Subcutaneous abdominal adipose tissue (tissue), 5 donors: ENCODE data around the gene TRHDE.
"Not testable (repeated sequence)": the region's sequence is repeated elsewhere in the genome, so short reads cannot be mapped to it uniquely, and the experiment has no call there.

Experiments
- H3K27ac ChIP-seq: one replicate; pipeline ENCODE4 v1.7.0; 2013; ENCODE audit warnings: low read depth, mild to moderate bottlenecking, inconsistent platforms, low read length, moderate library complexity
- H3K27me3 ChIP-seq, 5 donors: one replicate each; pipeline ENCODE4 v1.7.0; 2013; ENCODE audit warnings: low read length in 5 of 5, inconsistent platforms in 1 of 5; ENCODE audit not compliant: control insufficient read depth in 5 of 5, insufficient read depth in 4 of 5
- H3K36me3 ChIP-seq, 5 donors: one replicate each; pipeline ENCODE4 v1.7.0; 2013; ENCODE audit warnings: low read length in 5 of 5; ENCODE audit not compliant: control insufficient read depth in 5 of 5, insufficient read depth in 5 of 5
- H3K4me1 ChIP-seq, 5 donors: one replicate each; pipeline ENCODE4 v1.7.0; 2013; ENCODE audit warnings: low read length in 5 of 5, mild to moderate bottlenecking in 3 of 5, moderate library complexity in 1 of 5; ENCODE audit not compliant: control insufficient read depth in 5 of 5, insufficient read depth in 5 of 5
- H3K4me3 ChIP-seq, 5 donors: one replicate each; pipeline ENCODE4 v1.7.0; 2013; ENCODE audit warnings: low read length in 5 of 5, low read depth in 1 of 5
- H3K9ac ChIP-seq, 5 donors: one replicate each; pipeline ENCODE4 v1.7.0; 2013; ENCODE audit warnings: low read length in 5 of 5, mild to moderate bottlenecking in 4 of 5, moderate library complexity in 3 of 5
- H3K9me3 ChIP-seq, 5 donors: one replicate each; pipeline ENCODE4 v1.7.0; 2013; ENCODE audit warnings: low read length in 5 of 5; ENCODE audit not compliant: control insufficient read depth in 5 of 5
- donor health status: healthy.
- donor health status: healthy.
- donor health status: healthy.
- donor health status: healthy.
- donor health status: healthy.

The TRHDE gene

DNA sequence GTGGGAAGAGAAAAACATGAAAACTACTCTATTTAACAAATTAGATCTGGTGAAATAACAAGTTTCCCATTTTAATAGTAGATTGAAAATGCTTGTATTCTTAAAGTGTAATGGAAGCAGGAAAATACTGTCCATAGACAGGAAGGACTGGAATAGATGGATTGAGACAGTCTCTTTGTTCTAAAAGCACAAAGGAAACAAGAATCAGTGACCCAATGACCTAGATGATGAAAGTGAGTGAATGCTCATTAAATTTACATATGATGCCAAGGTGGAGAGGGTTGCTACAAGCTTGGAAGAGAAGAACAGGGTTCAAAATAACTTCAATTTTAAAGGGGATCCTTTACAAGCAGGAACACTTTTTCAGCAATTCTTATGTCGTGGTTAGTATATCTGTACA, 233.1 kb downstream of the TRHDE start:
- H3K9ac ChIP-seq = no peak overlapping the region
- H3K27ac ChIP-seq = no peak overlapping the region
- H3K4me3 ChIP-seq = no peak overlapping the region
- no peaks in the 10 kb centered on the region for H3K36me3 ChIP-seq
- no peaks in the 10 kb centered on the region for H3K9me3 ChIP-seq
- H3K4me1 ChIP-seq = peaks cover 0 to 2% (median 0%) of the 10 kb centered on the region in 5 donors
- H3K27me3 ChIP-seq = no peaks in the 10 kb centered on the region

DNA sequence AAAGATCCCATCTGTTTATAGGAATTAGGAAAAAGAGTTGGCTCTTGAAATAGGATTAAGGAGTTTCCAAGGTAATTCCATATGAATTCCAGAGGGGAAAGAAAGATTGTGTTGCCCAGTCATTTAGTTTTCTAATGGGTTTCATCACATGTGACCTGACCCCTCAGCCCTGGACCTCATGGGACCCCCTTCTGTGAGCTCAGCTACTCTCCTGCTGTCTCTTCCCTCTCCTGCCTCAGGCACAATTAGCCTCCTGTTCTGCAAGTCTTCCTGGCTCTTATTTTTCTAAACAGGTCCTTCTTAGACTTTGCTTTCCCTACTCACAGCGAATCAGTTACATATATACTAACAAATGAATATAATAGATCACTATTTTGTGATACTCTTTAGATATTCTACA, 237.7 kb downstream of the TRHDE start:
- Histone ChIP-seq H3K4me1 (peaks cover 0 to 8% (median 0%) of the 10 kb centered on the region in 5 donors), H3K27me3 (no peaks in the 10 kb centered on the region), H3K4me3 (no peak overlapping the region), H3K36me3 (no peaks in the 10 kb centered on the region), H3K27ac (no peak overlapping the region), H3K9ac (no peak overlapping the region), H3K9me3 (no peaks in the 10 kb centered on the region)

GRCh38 chr12:72510772-72511171, 238.6 kb downstream of the TRHDE start:
- Histone ChIP-seq H3K9me3 (no peaks in the 10 kb centered on the region), H3K27ac (no peak overlapping the region), H3K9ac (no peak overlapping the region), H3K4me1 (peaks cover 0 to 8% (median 0%) of the 10 kb centered on the region in 5 donors), H3K27me3 (no peaks in the 10 kb centered on the region), H3K36me3 (no peaks in the 10 kb centered on the region), H3K4me3 (no peak overlapping the region)

DNA sequence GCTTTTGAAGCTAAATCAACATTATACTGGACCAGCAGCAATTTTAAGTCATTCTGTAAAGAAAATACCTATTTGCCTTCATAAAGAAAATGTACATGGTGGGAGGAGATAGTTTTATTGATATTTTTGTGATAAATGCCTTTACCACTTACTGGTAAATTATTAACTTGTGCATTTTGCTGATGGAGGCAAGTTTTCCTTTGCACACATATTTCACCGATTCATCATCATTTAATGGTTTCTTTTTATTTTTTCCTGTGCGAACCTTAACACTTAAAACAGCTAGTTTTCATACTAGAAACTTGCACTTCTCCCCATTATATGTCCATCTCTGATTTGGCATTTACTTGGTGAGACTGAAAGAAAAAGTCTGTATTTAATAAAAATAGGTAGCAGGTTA, 239.3 kb downstream of the TRHDE start:
- no peak overlapping the region for H3K27ac ChIP-seq
- no peaks in the 10 kb centered on the region for H3K36me3 ChIP-seq
- peak overlapping the region in 4 of 5 donors; percentile 3 to 30 (median 12) for H3K4me3 ChIP-seq
- no peaks in the 10 kb centered on the region for H3K9me3 ChIP-seq
- peaks cover 0 to 8% (median 0%) of the 10 kb centered on the region in 5 donors for H3K4me1 ChIP-seq
- no peaks in the 10 kb centered on the region for H3K27me3 ChIP-seq
- peak overlapping the region in 2 of 5 donors; percentile 4 to 33 for H3K9ac ChIP-seq

- peak overlapping the region in 4 of 5 donors; percentile 3 to 30 (median 12) for H3K4me3 ChIP-seq
- H3K9ac ChIP-seq = peak overlapping the region in 2 of 5 donors; percentile 4 to 33
- H3K4me1 ChIP-seq = peaks cover 0 to 8% (median 0%) of the 10 kb centered on the region in 5 donors
- no peak overlapping the region for H3K27ac ChIP-seq
- no peaks in the 10 kb centered on the region for H3K36me3 ChIP-seq
- no peaks in the 10 kb centered on the region for H3K27me3 ChIP-seq
- no peaks in the 10 kb centered on the region for H3K9me3 ChIP-seq
Measured at GRCh38 chr12:72511906-72512305, 239.7 kb downstream of the TRHDE start.

DNA sequence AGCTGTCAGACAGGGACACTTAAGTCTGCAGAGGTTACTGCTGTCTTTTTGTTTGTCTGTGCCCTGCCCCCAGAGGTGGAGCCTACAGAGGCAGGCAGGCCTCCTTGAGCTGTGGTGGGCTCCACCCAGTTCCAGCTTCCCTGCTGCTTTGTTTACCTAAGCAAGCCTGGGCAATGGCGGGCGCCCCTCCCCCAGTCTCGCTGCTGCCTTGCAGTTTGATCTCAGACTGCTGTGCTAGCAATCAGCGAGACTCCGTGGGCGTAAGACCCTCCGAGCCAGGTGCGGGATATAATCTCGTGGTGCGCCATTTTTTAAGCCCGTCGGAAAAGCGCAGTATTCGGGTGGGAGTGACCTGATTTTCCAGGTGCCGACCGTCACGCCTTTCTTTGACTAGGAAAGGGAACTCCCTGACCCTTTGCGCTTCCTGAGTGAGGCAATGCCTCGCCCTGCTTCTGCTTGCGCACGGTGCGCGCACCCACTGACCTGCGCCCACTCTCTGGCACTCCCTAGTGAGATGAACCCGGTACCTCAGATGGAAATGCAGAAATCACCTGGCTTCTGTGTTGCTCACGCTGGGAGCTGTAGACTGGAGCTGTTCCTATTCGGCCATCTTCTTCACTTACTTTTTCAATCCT, 248.0 kb downstream of the TRHDE start:
- not testable (repeated sequence) for H3K9ac ChIP-seq, H3K27ac ChIP-seq, H3K27me3 ChIP-seq, H3K9me3 ChIP-seq, H3K36me3 ChIP-seq, H3K4me3 ChIP-seq
- peaks cover 0 to 25% (median 3%) of the 10 kb centered on the region in 5 donors for H3K4me1 ChIP-seq

- Histone ChIP-seq H3K4me1 (peaks cover 0 to 25% (median 3%) of the 10 kb centered on the region in 5 donors), H3K9ac (no peak overlapping the region), H3K27ac (no peak overlapping the region), H3K9me3 (no peaks in the 10 kb centered on the region), H3K27me3 (no peaks in the 10 kb centered on the region), H3K4me3 (no peak overlapping the region), H3K36me3 (no peaks in the 10 kb centered on the region)
Measured at GRCh38 chr12:72521326-72521725, 249.2 kb downstream of the TRHDE start.

- Histone ChIP-seq H3K9ac (no peak overlapping the region), H3K4me3 (no peak overlapping the region), H3K27ac (no peak overlapping the region), H3K9me3 (no peaks in the 10 kb centered on the region), H3K27me3 (no peaks in the 10 kb centered on the region), H3K36me3 (no peaks in the 10 kb centered on the region), H3K4me1 (peaks cover 0 to 25% (median 3%) of the 10 kb centered on the region in 5 donors)
Measured at GRCh38 chr12:72522411-72522810, 250.2 kb downstream of the TRHDE start.

DNA sequence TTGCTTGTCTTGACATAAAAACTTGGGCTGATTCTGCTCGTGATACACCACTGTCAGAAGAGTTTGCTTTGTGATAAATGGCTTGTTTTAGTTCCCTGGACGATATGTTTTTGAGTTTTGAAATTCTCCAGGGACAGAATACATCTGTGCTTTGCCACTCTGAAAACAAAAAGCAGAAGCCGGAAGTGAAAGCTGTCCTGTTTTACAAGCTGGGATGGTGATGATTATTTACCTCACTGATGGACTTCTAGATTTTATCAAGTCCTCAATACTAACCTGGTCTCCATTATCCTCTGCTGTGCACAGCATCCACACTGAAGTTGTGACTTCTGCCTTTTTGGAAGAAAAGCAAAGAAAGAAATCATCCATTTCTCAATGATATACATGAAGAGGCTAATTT, 251.6 kb downstream of the TRHDE start:
- Histone ChIP-seq H3K9me3 (no peaks in the 10 kb centered on the region), H3K36me3 (no peaks in the 10 kb centered on the region), H3K27me3 (no peaks in the 10 kb centered on the region), H3K9ac (peak overlapping the region in 1 of 5 donors; percentile 3), H3K27ac (no peak overlapping the region), H3K4me3 (no peak overlapping the region), H3K4me1 (peaks cover 0 to 25% (median 3%) of the 10 kb centered on the region in 5 donors)

- H3K4me1 ChIP-seq = peaks cover 0 to 7% (median 5%) of the 10 kb centered on the region in 5 donors
Measured at GRCh38 chr12:72535212-72535990, 263.2 kb downstream of the TRHDE start.

More at GRCh38 chr12:72535212-72535990, 263.2 kb downstream of the TRHDE start:
- H3K36me3 ChIP-seq = no peaks in the 10 kb centered on the region
- H3K4me3 ChIP-seq = no peak overlapping the region
- H3K27me3 ChIP-seq = no peaks in the 10 kb centered on the region
- no peaks in the 10 kb centered on the region for H3K9me3 ChIP-seq
- no peak overlapping the region for H3K27ac ChIP-seq
- H3K9ac ChIP-seq = no peak overlapping the region
